ENCODE measurements around the gene MYO7A. TPM values are rescaled to one million over a fixed set of nuclear protein-coding genes. Genes with fewer than 3 reads are reported as not detected.

MYO7A gene
- polyA plus RNA-seq, 3 donors: 2.7 to 6.1 (median 3.1) TPM

- DNase-seq (ENCODE audit: extremely low read depth in 1 of 11, low read depth in 9 of 11, low spot score in 4 of 11): no peak
Measured at GRCh38 chr11:77203901-77204753, 76.1 kb downstream of the MYO7A start.

GRCh38 chr11:77204754-77205466 lies 76.9 kb downstream of the MYO7A start:
- DNase-seq (ENCODE audit: extremely low read depth in 1 of 11, low read depth in 9 of 11, low spot score in 4 of 11): no peak

DNA sequence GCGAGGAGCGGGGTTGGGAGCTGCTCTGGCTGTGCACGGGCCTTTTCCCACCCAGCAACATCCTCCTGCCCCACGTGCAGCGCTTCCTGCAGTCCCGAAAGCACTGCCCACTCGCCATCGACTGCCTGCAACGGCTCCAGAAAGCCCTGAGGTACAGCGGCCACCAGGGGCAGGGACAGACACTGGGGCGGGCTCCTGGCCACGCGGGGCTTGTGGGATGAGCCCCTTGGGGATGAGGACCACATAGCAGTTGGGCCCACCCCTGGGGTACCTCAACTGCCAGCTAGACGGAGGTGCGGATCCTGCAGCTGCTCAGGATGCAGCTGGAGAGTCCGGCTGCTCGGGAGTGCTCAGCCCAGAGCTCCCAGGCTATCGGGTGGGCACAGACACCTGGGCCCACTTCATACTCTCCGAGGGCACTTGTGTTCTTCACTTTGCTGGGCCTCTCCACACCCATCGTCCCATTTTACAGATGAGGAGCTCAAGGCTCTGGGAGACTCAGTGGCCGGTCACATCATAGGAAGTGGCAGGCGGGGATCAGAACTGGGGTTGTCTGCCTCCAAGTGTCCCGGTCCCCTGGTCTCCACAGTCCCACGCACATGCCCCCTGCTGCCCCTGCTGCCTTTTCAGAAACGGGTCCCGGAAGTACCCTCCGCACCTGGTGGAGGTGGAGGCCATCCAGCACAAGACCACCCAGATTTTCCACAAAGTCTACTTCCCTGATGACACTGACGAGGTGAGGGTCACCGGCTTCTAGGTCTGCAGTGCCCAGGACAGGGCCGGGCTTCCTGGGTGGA lies 77.6 kb downstream of the MYO7A start:
- DNase-seq (ENCODE audit: extremely low read depth in 1 of 11, low read depth in 9 of 11, low spot score in 4 of 11): no peak

DNA sequence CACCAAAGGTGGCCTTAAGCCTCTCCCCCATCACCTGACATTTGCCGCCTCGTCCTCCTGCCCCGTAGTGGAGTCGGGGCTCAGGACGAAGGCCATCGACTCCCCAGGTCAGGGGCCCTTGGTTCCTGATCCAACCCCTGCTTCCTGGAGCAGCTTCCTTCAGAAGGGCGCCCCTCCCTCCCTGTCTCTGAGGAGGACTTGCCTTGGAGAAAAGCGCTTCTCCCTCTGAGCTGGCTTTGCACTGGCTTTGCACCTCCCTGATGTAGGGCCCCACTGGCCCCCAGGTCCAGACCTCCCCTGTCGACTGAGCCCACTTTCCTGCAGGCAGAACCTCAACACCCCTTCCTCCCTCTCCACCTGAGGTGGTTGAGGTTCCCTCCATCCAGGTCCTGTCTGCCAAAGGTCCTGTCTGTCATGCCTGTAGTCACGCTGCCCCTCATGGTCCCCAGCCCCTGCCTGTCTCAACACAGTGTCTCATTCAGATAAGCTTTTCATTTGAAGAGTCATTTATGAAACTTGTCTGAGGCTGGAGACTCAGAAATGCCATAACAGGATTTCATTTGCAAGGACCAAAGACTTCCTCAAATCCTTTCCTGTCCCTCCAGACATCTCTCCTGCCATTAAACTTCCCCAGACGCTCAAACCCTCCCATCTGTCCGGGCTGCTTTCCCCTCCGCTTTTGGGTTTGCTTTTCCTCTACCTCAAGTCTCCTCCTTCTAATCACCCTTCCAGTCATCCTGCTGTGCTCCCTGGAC lies 78.4 kb downstream of the MYO7A start:
- no peak for DNase-seq (ENCODE audit: extremely low read depth in 1 of 11, low read depth in 9 of 11, low spot score in 4 of 11)

DNA sequence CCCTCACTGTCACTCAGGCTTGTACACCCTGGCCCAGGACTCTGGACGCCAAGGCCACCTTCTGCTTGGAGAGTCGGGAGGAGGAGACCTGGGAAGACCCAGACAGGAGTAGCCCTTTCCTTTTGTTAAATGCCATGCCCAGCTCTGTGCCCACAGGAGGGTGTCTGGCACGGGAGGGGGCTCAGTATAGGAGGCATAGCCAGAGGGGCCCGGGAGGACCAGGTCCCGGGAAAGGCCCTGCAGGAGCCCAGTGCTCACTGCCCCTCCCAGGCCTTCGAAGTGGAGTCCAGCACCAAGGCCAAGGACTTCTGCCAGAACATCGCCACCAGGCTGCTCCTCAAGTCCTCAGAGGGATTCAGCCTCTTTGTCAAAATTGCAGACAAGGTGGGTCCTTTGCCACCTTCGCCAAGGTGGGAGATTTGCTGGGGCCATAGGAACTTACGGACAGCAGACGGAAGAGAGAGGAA lies 79.0 kb downstream of the MYO7A start:
- no peak for DNase-seq (ENCODE audit: extremely low read depth in 1 of 11, low read depth in 9 of 11, low spot score in 4 of 11)

GRCh38 chr11:77207618-77208313 lies 79.7 kb downstream of the MYO7A start:
- DNase-seq (ENCODE audit: extremely low read depth in 1 of 11, low read depth in 9 of 11, low spot score in 4 of 11): no peak

GRCh38 chr11:77208535-77208934 lies 80.5 kb downstream of the MYO7A start:
- no peak for DNase-seq (ENCODE audit: extremely low read depth in 1 of 11, low read depth in 9 of 11, low spot score in 4 of 11)

DNA sequence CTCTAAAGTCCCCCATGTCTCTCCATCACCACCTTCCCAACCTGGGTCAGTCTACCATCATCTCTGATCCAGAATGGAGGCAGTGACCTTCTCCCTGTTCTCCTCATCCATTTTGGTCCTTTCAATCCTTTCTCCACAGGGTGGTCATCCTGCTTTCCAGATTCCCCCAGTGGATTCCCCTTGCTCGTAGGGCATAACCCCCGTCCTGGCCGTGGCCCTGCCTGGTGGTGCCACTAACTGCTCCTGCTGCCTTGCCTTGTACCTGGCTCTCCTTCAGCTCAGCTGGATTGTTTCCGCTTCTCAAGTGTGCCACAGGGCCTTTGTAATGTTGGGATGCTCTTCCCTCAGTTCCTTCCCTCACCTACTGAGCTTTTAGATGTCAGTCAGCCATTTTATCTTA lies 81.6 kb downstream of the MYO7A start:
- no peak for DNase-seq (ENCODE audit: extremely low read depth in 1 of 11, low read depth in 9 of 11, low spot score in 4 of 11)

- DNase-seq (ENCODE audit: extremely low read depth in 1 of 11, low read depth in 9 of 11, low spot score in 4 of 11): no peak
Measured at GRCh38 chr11:77211040-77211451, 83.0 kb downstream of the MYO7A start.

DNA sequence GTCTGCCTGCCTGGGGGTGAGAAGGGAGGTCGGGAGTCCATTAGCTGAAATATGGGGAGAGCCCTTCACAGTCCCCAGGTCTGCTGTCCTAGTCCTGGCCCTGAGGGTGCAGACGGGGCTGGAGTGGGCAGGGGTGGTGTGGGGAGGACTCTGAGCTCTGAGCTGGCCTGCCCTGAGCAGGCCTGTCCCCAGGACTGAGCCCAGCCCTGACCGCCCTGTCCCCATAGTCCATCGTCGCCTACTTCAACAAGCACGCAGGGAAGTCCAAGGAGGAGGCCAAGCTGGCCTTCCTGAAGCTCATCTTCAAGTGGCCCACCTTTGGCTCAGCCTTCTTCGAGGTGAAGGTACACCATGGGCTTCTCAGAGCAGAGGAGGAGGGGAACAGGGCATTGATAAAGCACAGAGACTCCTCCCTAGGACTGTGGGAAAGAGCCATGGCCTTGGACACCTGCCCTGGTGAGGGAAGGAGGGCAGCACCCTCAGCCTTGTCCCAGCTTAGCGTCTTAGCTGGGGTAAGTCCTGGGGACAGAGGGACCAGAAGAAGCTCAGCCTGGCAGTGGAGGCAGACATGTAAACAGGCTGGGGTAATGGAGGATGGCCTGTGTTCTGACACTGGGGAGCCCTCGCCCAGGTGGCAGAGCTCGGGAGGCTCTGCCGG lies 83.7 kb downstream of the MYO7A start:
- no peak for DNase-seq (ENCODE audit: extremely low read depth in 1 of 11, low read depth in 9 of 11, low spot score in 4 of 11)

DNA sequence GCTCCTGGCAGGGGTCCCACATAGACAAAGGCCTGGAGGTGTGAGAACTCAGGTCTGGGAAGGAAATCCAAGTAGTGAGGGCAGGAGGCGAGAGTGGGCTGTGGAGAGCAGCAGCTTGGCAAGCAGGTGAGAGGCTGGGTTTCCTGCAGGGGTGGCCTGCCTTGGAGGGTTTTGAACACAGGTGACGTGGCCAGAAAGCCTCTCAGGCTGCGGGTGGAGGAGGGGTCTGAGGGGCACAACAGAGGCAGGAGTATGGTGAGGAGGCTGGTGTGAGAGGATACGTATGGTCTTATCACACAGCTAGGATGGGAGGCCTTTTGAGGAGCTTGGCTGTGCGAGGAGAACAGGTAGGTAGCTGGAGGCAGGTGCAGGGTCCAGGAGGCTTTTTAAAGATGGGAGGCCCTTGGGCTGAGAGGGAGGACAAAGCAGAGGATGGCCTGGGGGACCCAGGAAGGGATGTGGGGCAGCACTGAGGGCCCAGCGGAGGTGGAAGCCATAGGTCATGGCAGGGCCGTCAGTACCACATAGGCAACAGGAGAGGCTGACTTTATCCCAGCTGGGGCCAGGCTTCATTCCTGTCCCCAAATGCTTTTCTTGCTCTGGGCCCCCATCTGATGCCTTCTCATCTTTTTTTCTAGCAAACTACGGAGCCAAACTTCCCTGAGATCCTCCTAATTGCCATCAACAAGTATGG lies 84.4 kb downstream of the MYO7A start:
- no peak for DNase-seq (ENCODE audit: extremely low read depth in 1 of 11, low read depth in 9 of 11, low spot score in 4 of 11)

DNA sequence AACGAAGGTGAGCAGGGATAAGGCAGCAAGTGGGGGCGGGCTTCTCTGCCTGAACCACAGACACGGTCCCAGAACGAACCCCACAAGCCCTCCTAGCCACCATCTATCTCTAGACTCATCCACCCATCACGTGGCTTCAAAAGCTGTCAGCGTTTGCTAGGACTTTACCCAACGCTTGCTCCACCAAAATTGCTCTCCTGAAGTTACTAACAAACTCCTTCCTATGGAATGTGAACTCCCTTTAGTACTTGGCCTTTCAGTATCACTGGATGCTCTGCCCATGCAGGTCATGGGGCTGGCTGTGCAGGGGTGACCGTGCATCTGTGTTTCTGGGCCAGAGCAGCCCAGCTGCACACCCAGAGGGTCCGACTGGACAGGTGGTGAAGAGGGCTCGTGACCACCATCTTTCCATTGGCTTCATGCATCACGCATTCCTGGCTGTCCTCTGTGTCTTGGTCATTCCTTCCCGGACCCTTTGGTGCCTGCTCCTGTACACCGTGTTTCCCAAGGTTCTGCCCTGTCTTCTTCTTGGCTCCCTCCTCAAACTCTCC lies 85.1 kb downstream of the MYO7A start:
- DNase-seq (ENCODE audit: extremely low read depth in 1 of 11, low read depth in 9 of 11, low spot score in 4 of 11): no peak

DNA sequence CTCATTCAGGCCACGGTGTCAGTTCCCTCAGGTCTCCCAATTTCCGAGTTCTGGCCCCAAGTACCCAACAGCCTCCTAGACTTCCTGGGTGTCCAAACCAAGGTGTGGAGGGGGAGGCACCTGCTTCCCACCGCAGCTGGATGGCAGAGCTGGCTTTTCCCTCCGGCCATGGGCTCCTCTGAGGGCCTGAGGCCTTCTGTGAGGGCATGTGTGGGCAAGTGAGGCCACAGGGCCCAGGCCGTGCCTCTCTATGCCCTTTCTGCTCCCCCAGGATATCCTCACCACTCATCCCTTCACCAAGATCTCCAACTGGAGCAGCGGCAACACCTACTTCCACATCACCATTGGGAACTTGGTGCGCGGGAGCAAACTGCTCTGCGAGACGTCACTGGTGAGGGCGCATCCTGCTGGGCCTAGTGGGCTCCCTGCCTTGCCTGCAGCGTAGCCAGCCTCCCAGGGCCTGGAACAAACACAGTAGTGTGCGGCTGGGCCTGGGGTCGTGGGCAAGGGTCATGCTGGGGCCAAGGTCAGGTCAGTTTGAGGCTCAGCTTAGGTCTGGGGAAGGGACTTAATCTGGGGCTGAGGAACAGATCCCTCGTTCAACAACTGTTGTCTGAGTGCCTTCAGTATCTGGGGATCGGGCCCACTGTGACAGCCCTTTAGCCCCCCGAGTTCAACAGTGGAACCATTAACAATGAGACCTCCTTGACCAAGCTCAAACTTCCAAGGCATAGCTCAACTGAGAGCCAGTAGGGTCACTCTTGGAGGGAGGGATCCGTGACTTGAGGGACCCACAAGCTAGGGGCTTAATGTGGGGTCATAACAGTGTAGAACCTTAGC lies 85.8 kb downstream of the MYO7A start:
- no peak for DNase-seq (ENCODE audit: extremely low read depth in 1 of 11, low read depth in 9 of 11, low spot score in 4 of 11)

- DNase-seq (ENCODE audit: extremely low read depth in 1 of 11, low read depth in 9 of 11, low spot score in 4 of 11): no peak
Measured at GRCh38 chr11:77214557-77214956, 86.5 kb downstream of the MYO7A start.

- DNase-seq (ENCODE audit: extremely low read depth in 1 of 11, low read depth in 9 of 11, low spot score in 4 of 11): no peak
Measured at GRCh38 chr11:77215106-77215505, 87.1 kb downstream of the MYO7A start.

DNA sequence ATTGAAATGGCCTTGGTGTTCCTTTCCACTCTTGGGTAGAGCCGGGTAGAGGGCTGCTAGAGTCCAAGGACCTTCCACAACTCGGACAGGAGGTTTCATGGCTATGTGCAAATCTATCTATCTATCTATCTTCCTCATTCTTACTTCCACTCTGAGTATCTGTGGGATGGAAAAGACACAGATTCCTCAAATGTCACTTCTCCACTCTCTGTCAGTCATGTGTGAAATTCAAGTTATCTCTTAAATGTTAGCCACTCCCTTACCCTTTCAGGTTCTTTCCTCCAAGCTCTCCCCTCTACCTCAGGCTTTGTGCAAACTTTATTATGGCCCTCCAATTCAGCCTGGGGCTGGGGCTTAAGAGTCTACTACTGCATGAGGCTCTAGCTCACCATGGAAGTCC lies 89.1 kb downstream of the MYO7A start:
- no peak for DNase-seq (ENCODE audit: extremely low read depth in 1 of 11, low read depth in 9 of 11, low spot score in 4 of 11)
